Brain microvascular endothelial cell (primary cell): ENCODE data around the gene MAGEA9B.
"Not testable (repeated sequence)": the region's sequence is repeated elsewhere in the genome, so short reads cannot be mapped to it uniquely, and the experiment has no call there.

ENCODE experiments used
- DNase-seq: peaks from one replicate; pipeline ENCODE4 v3.0.0-alpha.2; 2020
- H3K27ac ChIP-seq: fragments of 250-450 bp; sonication (Bioruptor Pico); 2 replicates; pipeline ENCODE4 v1.5.1; 2020; ENCODE audit warnings: mild to moderate bottlenecking, moderate library complexity
- H3K27me3 ChIP-seq: fragments of 250-450 bp; sonication (Bioruptor Pico); replicated peaks from 2 replicates; pipeline ENCODE4 v1.5.1; 2020; ENCODE audit warnings: mild to moderate bottlenecking
- H3K36me3 ChIP-seq: fragments of 250-450 bp; sonication (Bioruptor Pico); replicated peaks from 2 replicates; pipeline ENCODE4 v1.5.1; 2020; ENCODE audit warnings: mild to moderate bottlenecking
- H3K4me3 ChIP-seq: 2 replicates; pipeline ENCODE4 v1.5.1; 2011; ENCODE audit warnings: low read depth, mild to moderate bottlenecking, control low read depth, low read length, moderate library complexity
- in situ Hi-C: cut with HindIII; loops from 2 replicates; pipeline ENCODE4 v1.10.0; 2017; ENCODE audit warnings: low sequenced_read_pairs, low pct_ligation_motif_present
- TF ChIP-seq, protein P1 (sequence below): IDR thresholded peaks from 2 replicates; pipeline ENCODE4 v1.5.1; 2011; ENCODE audit warnings: low read depth, mild to moderate bottlenecking, moderate library complexity, low read length, control low read depth, inconsistent platforms; ENCODE audit errors: missing control alignments

The MAGEA9B gene

DNA sequence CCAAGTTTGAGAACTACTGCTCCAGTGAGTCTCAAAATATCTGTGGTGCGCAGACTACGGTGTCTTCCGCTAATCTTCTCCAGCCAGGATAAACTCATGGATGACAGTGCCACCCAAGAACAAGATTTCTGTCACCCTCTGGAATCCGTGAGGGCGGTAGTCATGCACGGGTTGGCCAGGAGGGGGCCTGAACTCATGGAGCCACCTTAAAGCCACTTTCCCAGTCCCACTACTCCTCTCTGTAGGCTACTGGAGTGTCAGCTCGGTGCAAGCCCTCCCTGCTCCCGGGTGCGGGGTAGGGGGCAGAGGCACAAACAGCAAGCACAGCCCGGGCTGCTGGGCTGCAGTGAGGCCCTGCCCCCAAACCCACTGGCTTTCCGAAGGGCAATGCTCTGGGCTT, 11.3 kb upstream of the MAGEA9B start:
- H3K36me3 ChIP-seq, DNase-seq, H3K4me3 ChIP-seq, H3K27ac ChIP-seq, in situ Hi-C loops, H3K27me3 ChIP-seq: not testable (repeated sequence)
- TF ChIP-seq, protein P1, sequence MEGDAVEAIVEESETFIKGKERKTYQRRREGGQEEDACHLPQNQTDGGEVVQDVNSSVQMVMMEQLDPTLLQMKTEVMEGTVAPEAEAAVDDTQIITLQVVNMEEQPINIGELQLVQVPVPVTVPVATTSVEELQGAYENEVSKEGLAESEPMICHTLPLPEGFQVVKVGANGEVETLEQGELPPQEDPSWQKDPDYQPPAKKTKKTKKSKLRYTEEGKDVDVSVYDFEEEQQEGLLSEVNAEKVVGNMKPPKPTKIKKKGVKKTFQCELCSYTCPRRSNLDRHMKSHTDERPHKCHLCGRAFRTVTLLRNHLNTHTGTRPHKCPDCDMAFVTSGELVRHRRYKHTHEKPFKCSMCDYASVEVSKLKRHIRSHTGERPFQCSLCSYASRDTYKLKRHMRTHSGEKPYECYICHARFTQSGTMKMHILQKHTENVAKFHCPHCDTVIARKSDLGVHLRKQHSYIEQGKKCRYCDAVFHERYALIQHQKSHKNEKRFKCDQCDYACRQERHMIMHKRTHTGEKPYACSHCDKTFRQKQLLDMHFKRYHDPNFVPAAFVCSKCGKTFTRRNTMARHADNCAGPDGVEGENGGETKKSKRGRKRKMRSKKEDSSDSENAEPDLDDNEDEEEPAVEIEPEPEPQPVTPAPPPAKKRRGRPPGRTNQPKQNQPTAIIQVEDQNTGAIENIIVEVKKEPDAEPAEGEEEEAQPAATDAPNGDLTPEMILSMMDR: peak; percentile 11

DNA sequence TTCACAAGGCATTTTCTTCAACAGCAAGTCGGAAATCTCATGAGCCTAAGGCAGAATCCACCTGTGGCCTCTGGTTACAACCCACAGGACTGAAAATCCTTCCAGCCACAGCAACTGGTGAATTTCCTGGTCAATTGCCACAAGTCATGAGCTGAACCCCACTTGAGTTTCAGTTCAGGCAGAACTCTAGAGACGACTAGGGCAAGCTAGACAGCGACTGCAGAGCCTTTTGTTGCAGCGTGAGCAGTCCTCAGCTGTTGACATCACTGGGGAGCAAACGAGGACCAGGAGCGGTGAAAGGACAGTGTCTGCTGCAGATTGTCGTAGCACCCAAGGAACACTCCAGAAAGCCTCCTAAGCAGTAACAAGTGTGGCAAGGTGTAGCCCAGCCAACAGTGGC, 8.7 kb upstream of the MAGEA9B start:
- H3K36me3 ChIP-seq, DNase-seq, H3K27ac ChIP-seq, in situ Hi-C loops, H3K27me3 ChIP-seq, H3K4me3 ChIP-seq: not testable (repeated sequence)

DNA sequence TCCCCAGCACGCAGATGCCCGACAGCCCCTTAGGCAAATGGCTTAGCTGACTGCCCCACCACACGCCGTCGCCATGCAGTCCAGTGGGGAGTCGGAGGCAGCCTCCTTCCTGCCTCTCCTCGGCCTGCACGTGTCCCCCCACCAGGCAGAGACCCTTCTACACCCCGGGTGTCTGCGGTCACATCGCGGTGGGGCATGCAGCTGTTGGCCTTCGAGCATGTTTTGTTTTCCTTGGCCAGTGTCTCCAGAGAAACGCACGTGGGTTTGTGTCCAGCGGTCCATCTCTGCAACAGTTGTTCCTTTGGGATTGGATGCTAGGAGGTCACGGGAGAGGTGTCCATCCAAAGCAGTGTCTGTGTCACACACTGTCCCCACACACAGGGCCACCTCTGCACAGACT, 8.0 kb upstream of the MAGEA9B start, which contains the start of gene HSFX2:
Gene HSFX2, minus strand, starts transcription at position 101 of the 400 bp plus-strand sequence. CDS start 614 bp downstream, outside the sequence.
- H3K27me3 ChIP-seq, H3K27ac ChIP-seq, H3K4me3 ChIP-seq, H3K36me3 ChIP-seq, DNase-seq, in situ Hi-C loops: not testable (repeated sequence)

DNA sequence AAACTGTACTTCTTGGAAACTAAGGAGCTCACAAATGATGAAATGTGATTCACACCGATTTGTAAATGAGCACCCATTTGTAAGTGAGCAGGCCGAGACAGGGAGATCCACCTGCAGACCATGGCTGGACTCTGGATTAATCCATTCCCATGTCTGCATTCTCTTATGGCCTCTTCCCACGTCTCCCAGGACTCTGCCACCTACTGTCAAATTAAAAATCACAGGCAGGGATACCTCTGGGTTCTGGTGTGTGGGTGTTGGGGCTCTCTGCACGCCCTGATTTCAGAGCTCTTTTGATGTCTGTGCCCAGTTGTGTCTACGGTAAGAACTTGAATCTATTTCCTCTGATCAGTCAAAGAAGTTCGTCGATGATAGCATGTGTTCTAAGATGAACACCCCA, 3.7 kb upstream of the MAGEA9B start:
- H3K27me3 ChIP-seq, in situ Hi-C loops, H3K27ac ChIP-seq, H3K36me3 ChIP-seq, H3K4me3 ChIP-seq, DNase-seq: not testable (repeated sequence)

DNA sequence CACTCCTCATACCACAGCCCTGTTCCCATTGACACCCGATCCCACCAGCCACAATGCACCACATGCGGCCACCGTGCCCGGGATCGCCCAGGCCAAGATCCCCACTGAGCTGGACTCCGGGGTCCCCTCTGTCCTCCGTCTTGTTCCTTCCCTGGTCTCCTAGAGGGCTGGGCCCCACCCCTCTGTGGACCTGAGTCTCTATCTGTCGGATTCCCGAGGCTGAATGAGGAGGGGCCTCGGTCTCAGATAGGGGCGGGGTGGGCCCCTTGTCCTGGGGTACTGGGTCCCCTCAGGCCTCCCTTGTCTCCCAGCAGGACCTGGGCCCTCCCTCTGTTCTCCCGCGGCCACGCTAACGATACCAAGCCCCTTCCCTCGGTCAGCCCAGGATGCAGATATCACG, 1.6 kb downstream of the MAGEA9B start:
- not testable (repeated sequence) for H3K27ac ChIP-seq

DNA sequence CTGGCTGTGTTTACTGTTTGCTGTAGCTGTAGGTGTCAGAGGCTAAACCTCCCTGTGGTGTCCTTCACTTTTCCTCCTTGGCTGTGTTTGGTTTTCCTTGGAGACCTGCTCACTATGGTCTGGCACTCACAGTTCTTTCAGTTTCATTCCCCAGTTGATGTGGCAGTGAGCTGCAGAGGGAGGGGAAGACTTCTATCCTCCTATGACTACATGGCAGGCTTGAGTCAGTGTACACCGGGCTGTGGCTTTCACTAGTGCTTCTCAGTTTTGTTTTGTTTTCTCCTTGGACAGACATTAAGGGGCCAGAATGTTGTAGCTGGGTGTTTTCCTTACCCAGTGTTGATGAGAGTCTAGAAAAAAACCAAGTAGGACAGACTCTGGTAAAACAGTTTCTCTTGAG, 13.8 kb downstream of the MAGEA9B start:
- DNase-seq, in situ Hi-C loops: not testable (repeated sequence)

More for the DNA sequence above, 1.6 kb downstream of the MAGEA9B start:
- H3K27me3 ChIP-seq, in situ Hi-C loops, H3K4me3 ChIP-seq, H3K36me3 ChIP-seq, DNase-seq: not testable (repeated sequence)

DNA sequence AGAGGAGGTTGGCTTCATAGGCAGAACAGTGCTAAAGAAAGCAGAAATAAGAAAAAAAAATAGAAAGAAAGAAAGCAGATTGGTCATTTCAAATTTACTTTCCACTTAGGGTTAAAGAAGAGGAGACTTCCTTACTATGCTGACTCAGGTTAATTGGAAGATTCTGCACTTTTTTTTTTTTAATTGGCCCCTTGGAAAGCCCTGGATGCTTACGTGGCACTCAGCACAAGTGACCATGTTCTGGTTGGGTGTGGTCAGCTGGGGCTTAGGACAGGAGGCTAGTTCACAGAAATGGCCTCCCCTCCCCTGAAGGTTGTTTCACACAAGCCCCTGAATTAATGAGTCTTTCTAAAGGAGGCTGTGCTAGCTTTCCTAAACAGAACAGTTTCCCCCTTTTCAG, 14.5 kb downstream of the MAGEA9B start:
- no peaks in the 10 kb centered on the region for H3K36me3 ChIP-seq
- TF ChIP-seq, protein P1: no peak
- no peak overlapping the region for H3K27ac ChIP-seq
- no peaks in the 10 kb centered on the region for H3K27me3 ChIP-seq
- in situ Hi-C loops: no loop called here
- H3K4me3 ChIP-seq: no peak overlapping the region
- no peak for DNase-seq

More for the DNA sequence above, 13.8 kb downstream of the MAGEA9B start:
- H3K4me3 ChIP-seq, H3K27me3 ChIP-seq, H3K27ac ChIP-seq, H3K36me3 ChIP-seq: not testable (repeated sequence)

DNA sequence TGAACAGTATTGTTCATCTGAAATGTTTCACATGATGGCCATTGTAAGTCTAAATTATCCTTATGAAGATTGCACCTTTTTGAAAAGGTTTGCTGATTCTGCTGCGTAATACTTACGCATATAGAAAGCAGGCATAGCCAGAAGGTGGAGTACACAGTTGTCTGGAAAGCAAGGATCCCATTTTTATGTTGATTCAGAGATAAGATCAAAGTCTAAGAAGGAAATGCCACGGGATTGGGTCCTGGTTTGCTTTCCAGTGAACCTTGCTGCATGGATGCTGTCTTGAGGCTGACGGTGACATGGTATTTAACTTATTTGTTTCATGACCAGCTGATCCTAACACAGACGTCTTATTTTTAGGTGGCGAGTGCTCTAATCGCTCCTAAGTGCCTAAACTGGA, 15.5 kb downstream of the MAGEA9B start:
- TF ChIP-seq, protein P1: no peak
- Histone ChIP-seq H3K4me3 (no peak overlapping the region), H3K27ac (no peak overlapping the region), H3K27me3 (no peaks in the 10 kb centered on the region), H3K36me3 (no peaks in the 10 kb centered on the region)
- in situ Hi-C loops: no loop called here
- no peak for DNase-seq
